ENCODE data around the gene SOAT2. TPM values are rescaled to one million over a fixed set of nuclear protein-coding genes. Genes with fewer than 3 reads are reported as not detected.

SOAT2 gene
- total and polyA plus RNA-seq, 2 donors (not counting 3 experiments of a cell fraction or from before 2014, with no cell fraction given), result not detected

DNA sequence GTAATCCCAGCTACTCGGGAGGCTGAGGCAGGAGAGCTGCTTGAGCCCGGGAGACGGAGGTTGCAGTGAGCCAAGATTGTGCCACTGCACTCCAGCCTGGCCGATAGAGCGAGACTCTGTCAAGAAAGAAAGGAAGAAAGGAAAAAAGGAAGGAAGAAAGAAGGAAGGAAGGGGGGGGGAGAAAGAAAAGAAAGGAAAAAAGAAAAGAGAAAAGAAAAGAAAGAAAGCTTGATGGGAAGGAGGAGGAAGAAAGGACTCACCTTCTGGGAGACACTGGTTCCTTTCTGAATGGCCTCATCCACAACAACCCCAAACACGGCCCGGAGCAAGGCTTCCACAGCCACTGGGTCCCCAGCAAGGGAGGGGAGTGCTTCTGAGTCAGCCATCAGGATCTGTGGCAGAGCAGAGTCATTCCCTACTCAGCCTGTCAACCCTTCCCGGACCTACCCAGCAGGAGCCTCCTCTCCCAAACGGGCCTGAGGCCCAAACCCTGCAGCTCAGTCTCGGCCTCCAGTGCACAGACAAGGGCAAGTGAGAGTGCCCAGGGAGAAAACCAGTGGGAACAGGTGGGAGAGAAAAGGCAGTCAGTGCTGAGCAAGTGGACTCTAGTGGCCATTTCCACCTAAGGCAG is 69.9 kb downstream of the SOAT2 start:
- FAIRE-seq (no peak), DNase-seq (ENCODE audit: low read depth, low spot score) (no peak)
- CTCF ChIA-PET, result interaction anchor here (1.2 to 2.9 kb wide), 3 partner anchors 13 to 107 kb away, joined by 3 to 20 read pairs (median 4); no protein-coding TSS in a partner anchor
- no peaks in the 10 kb centered on the region for H3K4me1 ChIP-seq (ENCODE audit: control insufficient read depth, extremely low read depth, insufficient read depth, low read length)
- intact Hi-C loops (cut with micrococcal nuclease) (no loop called here), dilution Hi-C loops (cut with MboI; ENCODE audit: extremely low pct_ligation_motif_present, low sequenced_read_pairs) (no loop called here)
- POLR2A ChIA-PET, result no interaction called here
- no peak overlapping the region for H3K9ac ChIP-seq (replicated peaks; ENCODE audit: extremely low read depth, insufficient read depth, low read length)
- H3K27ac ChIP-seq (ENCODE audit: insufficient read depth, low read depth, low read length), result no peak overlapping the region
- no peaks in the 10 kb centered on the region for H4K20me1 ChIP-seq (replicated peaks; ENCODE audit: control insufficient read depth, extremely low read depth, insufficient read depth, low read length)
- no peaks in the 10 kb centered on the region for H3K9me3 ChIP-seq (replicated peaks; ENCODE audit: control insufficient read depth, insufficient read depth, low read length)
- no peaks in the 10 kb centered on the region for H3K9me1 ChIP-seq (replicated peaks; ENCODE audit: control insufficient read depth, extremely low read depth, insufficient read depth, low read length)
- H3K4me3 ChIP-seq (replicated peaks in 1 of 3; ENCODE audit: insufficient read depth in 1 of 3, low read depth in 1 of 3, low read length in 3 of 3), result no peak overlapping the region
- H2AFZ ChIP-seq (ENCODE audit: low read depth, low read length), result no peak overlapping the region
- peaks cover 0 to 7% of the 10 kb centered on the region in 2 experiments for H3K36me3 ChIP-seq (ENCODE audit: control insufficient read depth in 2 of 2, extremely low read depth in 1 of 2, insufficient read depth in 2 of 2, low read length in 2 of 2)
- H3K4me2 ChIP-seq (ENCODE audit: insufficient read depth, low read length), result no peak overlapping the region
- no peaks in the 10 kb centered on the region for H3K79me2 ChIP-seq (ENCODE audit: control insufficient read depth, insufficient read depth, low read length)
- no peak for TF ChIP-seq EZH2 (IDR thresholded peaks at IDR 0.05; ENCODE audit: borderline replicate concordance, low read depth, low read length, severe bottlenecking)
- TF ChIP-seq POLR2AphosphoS5 (IDR thresholded peaks at IDR 0.05; ENCODE audit: insufficient read depth, low read depth, low read length), result no peak
- no peak for TF ChIP-seq JUN (IDR thresholded peaks at IDR 0.05; ENCODE audit: borderline replicate concordance, insufficient read depth, insufficient read length, low read depth)
- no peak for TF ChIP-seq POLR2A (IDR thresholded peaks at IDR 0.05; ENCODE audit: low read depth, low read length)
- TF ChIP-seq MYC (IDR thresholded peaks at IDR 0.05; ENCODE audit: low read depth, low read length), result no peak
- no peak for TF ChIP-seq FOS (IDR thresholded peaks at IDR 0.05; ENCODE audit: borderline replicate concordance, insufficient read depth, low read length)
- TF ChIP-seq GATA2 (IDR thresholded peaks at IDR 0.05; ENCODE audit: insufficient read depth, insufficient read length, low read depth, low read length), result no peak
- TF ChIP-seq, protein P1, sequence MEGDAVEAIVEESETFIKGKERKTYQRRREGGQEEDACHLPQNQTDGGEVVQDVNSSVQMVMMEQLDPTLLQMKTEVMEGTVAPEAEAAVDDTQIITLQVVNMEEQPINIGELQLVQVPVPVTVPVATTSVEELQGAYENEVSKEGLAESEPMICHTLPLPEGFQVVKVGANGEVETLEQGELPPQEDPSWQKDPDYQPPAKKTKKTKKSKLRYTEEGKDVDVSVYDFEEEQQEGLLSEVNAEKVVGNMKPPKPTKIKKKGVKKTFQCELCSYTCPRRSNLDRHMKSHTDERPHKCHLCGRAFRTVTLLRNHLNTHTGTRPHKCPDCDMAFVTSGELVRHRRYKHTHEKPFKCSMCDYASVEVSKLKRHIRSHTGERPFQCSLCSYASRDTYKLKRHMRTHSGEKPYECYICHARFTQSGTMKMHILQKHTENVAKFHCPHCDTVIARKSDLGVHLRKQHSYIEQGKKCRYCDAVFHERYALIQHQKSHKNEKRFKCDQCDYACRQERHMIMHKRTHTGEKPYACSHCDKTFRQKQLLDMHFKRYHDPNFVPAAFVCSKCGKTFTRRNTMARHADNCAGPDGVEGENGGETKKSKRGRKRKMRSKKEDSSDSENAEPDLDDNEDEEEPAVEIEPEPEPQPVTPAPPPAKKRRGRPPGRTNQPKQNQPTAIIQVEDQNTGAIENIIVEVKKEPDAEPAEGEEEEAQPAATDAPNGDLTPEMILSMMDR (IDR thresholded peaks at IDR 0.05; ENCODE audit: extremely low read depth in 1 of 2, insufficient read depth in 1 of 2, low read depth in 1 of 2, low read length in 2 of 2), result no peak
- TF ChIP-seq, protein P2, sequence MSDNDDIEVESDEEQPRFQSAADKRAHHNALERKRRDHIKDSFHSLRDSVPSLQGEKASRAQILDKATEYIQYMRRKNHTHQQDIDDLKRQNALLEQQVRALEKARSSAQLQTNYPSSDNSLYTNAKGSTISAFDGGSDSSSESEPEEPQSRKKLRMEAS (IDR thresholded peaks at IDR 0.05; ENCODE audit: insufficient read depth, insufficient read length), result no peak
- no peaks in the 10 kb centered on the region for H3K27me3 ChIP-seq (ENCODE audit: control insufficient read depth in 2 of 2, insufficient read depth in 2 of 2, low read length in 2 of 2)
- no TSS peak for BruUV-seq (replicated peaks)

Small RNA genes lying within 50 kb of the gene (microRNA-seq; reads per million reads assigned to microRNA genes)
- gene MIR6757 (ENCODE audit: borderline number of aligned reads, borderline replicate concordance), result not detected

Small RNA genes lying within 50 kb of the gene (small RNA-seq; reads per million reads assigned to genes)
- gene HIGD1AP1 (ENCODE audit: insufficient read depth, insufficient read length, low read depth, low replicate concordance), result not detected
- gene MIR6757 (ENCODE audit: insufficient read depth, insufficient read length, low read depth, low replicate concordance), result not detected
- not detected for gene RNU6-333P (ENCODE audit: insufficient read depth, insufficient read length, low read depth, low replicate concordance)

Other genes with a start within 250 kb of the SOAT2 start
- gene KRT8, start 198.4 kb upstream of the SOAT2 start, total RNA-seq, result 22.1 and 31.7 TPM in 2 replicates
- gene KRT8, start 198.4 kb upstream of the SOAT2 start, polyA plus RNA-seq, result 23.5 and 25.8 TPM in 2 replicates
- gene KRT18, start 154.4 kb upstream of the SOAT2 start, total RNA-seq, result 233 and 235 TPM in 2 replicates
- gene KRT18, start 154.4 kb upstream of the SOAT2 start, polyA plus RNA-seq, result 178 and 216 TPM in 2 replicates
- gene EIF4B, start 97.0 kb upstream of the SOAT2 start, total RNA-seq, result 372 and 382 TPM in 2 replicates
- gene EIF4B, start 97.0 kb upstream of the SOAT2 start, polyA plus RNA-seq, result 169 and 233 TPM in 2 replicates
- gene TNS2, start 53.4 kb upstream of the SOAT2 start, total RNA-seq, result 106 and 119 TPM in 2 replicates
- 84.5 and 119 TPM in 2 replicates for gene TNS2, start 53.4 kb upstream of the SOAT2 start, polyA plus RNA-seq
- 31.7 and 39.2 TPM in 2 replicates for gene SPRYD3, start 24.1 kb upstream of the SOAT2 start, total RNA-seq
- 38.6 and 39.6 TPM in 2 replicates for gene SPRYD3, start 24.1 kb upstream of the SOAT2 start, polyA plus RNA-seq
- 11.6 and 14.1 TPM in 2 replicates for gene IGFBP6, start 5.8 kb upstream of the SOAT2 start, total RNA-seq
- gene IGFBP6, start 5.8 kb upstream of the SOAT2 start, polyA plus RNA-seq, result 18.2 TPM in 2 replicates
- 34.9 and 38.1 TPM in 2 replicates for gene ZNF740, start 77.2 kb downstream of the SOAT2 start, total RNA-seq
- 7.9 and 10.5 TPM in 2 replicates for gene ZNF740, start 77.2 kb downstream of the SOAT2 start, polyA plus RNA-seq
- gene CSAD, start 77.4 kb downstream of the SOAT2 start, total RNA-seq, result 21.1 and 22.0 TPM in 2 replicates
- gene CSAD, start 77.4 kb downstream of the SOAT2 start, polyA plus RNA-seq, result 24.0 and 24.4 TPM in 2 replicates
- gene ITGB7, start 103.8 kb downstream of the SOAT2 start, total RNA-seq, result not detected in 2 replicates
- 0.17 and 0.18 TPM in 2 replicates for gene ITGB7, start 103.8 kb downstream of the SOAT2 start, polyA plus RNA-seq
- gene RARG, start 128.7 kb downstream of the SOAT2 start, total RNA-seq, result 16.1 and 19.5 TPM in 2 replicates
- 9.9 and 11.6 TPM in 2 replicates for gene RARG, start 128.7 kb downstream of the SOAT2 start, polyA plus RNA-seq
- gene ESPL1, start 164.8 kb downstream of the SOAT2 start, total RNA-seq, result 39.3 and 42.7 TPM in 2 replicates
- 16.2 and 18.8 TPM in 2 replicates for gene ESPL1, start 164.8 kb downstream of the SOAT2 start, polyA plus RNA-seq
- 286 and 301 TPM in 2 replicates for gene PFDN5, start 192.1 kb downstream of the SOAT2 start, total RNA-seq
- gene PFDN5, start 192.1 kb downstream of the SOAT2 start, polyA plus RNA-seq, result 665 and 745 TPM in 2 replicates
- gene MYG1, start 196.2 kb downstream of the SOAT2 start, total RNA-seq, result 61.1 and 65.8 TPM in 2 replicates
- 65.5 and 65.9 TPM in 2 replicates for gene MYG1, start 196.2 kb downstream of the SOAT2 start, polyA plus RNA-seq
- gene AAAS, start 218.1 kb downstream of the SOAT2 start, total RNA-seq, result 57.8 and 60.0 TPM in 2 replicates
- gene AAAS, start 218.1 kb downstream of the SOAT2 start, polyA plus RNA-seq, result 83.1 and 86.0 TPM in 2 replicates
- not detected in 2 replicates for gene SP7, start 232.9 kb downstream of the SOAT2 start, total RNA-seq
- not detected in 2 replicates for gene SP7, start 232.9 kb downstream of the SOAT2 start, polyA plus RNA-seq

Data from endothelial cell of umbilical vein (primary cell).